NCI-H2196 treated with DMSO at 0.1 percent for 48 hours (cell line): ENCODE measurements around the gene SV2C.
A peak's percentile ranks its signal among the peaks of the same experiment; 100 is the strongest.

ENCODE experiments used
- DNase-seq: peaks from one replicate; lab custom pipeline; 2025; ENCODE audit not compliant: unreplicated experiment; lab: John Stamatoyannopoulos, UW

Gene SV2C

DNA sequence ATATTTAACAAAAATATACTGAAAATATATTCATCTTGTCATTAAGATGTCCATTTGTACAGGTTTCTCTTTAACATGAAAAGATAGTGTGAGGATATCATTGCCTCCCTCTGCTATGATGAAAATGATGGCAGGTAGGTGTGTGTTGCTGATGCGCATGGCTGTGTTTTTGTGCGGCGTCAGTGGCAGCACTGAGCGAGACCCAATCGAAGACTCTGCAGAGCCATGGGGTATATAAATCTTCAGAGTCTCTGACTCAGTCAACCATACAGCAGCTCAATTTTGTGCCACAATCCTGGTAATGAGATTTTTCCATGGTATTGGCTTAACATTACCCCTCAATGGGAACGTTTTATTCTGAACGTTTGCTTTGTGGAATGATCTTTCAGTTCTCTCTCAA is 166.4 kb downstream of the SV2C start:
- DNase-seq, result no peak

DNA sequence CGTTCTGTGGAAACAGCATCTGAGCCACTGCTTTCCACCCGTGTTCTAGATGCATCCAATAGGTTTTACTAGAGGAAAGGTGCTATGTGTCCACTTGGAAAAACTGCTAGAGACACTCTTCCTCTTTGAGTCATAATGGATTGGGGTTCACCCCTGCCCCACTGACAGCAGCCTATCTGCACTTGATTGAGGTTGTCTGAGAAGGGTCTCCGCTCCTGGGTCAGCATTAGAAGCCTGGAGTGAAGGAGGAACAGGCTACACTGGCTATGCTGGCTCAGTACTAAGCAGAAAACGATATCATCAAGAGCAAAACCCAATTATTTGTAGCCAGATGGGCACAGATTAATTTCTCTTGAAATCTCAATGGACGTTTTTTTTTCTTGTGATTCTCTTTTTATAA is 167.3 kb downstream of the SV2C start:
- DNase-seq, result no peak

DNA sequence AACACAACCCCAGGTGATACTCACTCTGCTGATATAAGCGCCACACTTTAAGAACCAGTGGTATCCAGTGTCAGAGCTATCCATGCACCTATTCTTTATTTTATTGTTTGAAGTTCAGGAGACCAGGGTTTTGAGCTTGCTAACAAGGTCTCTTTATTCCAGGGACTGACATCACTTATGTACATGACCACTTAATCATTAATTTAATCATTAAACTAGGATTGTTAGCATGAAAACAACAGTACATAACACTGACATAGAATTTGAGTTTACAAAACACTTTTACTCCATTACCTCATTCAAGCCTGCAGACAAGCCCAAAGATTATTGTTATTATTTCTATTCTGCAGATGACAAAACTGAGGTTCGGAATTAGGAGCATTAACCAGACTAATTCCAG is 168.5 kb downstream of the SV2C start:
- no peak for DNase-seq

DNA sequence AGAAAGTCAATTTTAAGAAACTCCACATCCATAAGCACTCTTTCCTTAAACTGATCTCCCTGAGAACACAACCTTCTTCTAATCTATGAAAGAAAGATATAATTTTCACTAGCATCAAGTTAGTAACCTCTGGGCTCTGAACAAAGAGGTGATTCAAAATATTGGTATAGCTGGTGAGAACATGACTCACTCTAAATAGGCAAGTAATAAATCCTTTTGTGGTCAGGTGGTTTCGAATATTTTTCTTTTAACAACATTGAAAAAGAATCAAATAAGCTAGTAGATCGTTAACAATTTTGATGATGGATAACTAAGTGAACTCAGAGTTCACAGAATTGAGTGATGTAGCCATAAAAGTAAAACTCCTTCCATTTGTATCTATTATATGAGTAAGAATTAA is 169.3 kb downstream of the SV2C start:
- no peak for DNase-seq

DNA sequence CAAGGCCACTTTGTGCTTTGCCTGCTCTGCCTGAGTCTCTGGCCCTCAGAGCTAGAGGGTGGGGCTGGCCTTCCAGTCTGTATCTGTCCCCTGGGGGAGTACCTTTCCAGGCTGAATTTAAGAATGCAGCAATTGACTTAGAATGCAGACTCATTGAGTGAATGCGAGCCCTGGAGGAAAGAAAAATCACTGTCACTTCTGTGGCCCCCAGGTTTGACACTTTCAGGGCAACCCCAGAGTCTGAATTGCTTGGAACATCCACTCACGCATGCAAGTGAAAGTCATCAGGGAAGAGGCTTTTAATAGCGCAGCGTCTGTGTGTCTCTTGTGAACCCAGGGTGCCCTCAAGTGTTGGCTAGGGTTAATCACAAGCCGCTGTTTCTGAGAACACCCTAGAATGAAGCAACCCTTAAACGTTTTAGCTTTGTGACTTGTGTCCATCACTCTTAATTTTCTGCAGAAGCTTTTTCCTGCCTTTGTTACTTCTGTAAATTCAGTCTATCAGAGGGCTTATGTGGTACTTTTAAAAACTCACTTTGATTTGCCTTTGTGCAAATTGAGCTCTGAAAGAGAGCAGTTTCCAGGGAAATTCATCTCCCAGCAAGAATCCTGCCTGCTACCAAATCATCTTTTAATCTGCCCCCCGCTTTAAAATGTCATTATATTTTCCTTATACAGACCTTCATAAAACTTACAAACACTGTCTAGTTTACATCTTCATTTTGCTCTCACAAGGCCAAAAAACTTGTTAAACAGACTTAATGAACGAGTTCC is 173.1 kb downstream of the SV2C start:
- DNase-seq, result peak; percentile 5

DNA sequence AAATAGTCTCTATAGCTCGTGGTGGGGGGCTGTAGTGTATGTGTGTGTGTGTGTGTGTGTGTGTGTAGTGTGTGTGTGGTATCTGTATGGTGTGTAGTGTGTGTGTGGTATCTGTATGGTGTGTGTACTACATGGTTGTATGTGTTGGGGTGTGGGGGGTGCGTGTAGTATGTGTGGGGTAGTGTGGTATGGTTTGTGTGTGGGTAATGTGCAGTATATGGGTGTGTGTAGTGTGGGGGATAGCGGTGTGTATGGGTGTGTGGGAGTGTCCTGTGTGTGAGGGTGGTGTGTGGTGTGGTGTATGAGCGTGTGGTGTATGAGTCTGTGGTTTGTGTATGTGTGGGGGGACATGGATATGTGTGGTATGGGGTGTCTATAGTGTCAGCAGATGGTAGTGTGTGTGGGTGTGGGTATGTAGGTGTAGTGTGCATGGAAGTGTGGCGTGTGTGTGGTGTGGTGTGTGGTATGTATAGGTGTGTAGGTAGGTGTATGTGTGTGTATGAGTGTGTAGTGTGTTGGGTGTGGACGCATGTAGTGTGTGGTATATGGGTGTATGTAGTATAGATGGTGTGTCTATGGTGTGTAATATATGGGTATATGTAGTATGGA is 174.1 kb downstream of the SV2C start:
- DNase-seq, result no peak

DNA sequence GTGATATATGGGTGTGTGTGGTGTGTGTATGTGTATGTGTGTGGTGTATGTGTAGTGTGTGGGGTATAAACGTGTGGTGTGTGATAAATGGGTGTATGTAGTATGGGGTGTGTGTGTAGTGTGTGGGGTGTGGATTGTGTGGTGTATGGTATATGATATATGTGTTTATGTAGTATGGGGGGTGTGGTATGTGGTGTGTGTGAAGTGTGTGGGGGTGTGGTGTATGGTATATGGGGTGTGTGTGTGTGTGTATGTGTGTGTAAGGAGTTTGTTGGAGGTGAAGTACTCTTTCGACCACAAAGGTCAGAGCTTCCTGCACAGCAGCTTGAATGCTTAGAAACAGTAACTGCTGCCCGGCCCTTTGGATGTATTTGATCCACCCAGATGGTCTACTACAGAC is 174.7 kb downstream of the SV2C start:
- no peak for DNase-seq

DNA sequence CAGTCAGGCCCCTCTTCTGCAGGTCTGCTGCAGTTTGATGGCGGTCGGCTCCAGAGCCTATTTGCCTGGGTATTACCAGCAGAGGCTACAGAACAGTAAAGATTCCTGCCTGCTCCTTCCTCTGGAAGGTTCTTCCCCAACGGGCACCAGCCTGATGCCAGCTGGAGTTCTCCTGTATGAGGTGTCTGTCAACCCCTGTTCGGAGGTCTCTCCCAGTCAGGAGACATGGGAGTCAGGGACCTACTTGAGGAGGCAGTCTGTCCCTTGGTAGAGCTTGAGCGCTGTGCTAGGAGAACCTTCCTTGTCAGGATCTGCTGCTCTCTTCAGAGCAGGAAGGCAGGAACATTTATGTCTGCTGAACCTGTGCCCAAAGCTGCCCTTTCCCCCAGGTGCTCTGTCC is 181.5 kb downstream of the SV2C start:
- DNase-seq, result no peak

DNA sequence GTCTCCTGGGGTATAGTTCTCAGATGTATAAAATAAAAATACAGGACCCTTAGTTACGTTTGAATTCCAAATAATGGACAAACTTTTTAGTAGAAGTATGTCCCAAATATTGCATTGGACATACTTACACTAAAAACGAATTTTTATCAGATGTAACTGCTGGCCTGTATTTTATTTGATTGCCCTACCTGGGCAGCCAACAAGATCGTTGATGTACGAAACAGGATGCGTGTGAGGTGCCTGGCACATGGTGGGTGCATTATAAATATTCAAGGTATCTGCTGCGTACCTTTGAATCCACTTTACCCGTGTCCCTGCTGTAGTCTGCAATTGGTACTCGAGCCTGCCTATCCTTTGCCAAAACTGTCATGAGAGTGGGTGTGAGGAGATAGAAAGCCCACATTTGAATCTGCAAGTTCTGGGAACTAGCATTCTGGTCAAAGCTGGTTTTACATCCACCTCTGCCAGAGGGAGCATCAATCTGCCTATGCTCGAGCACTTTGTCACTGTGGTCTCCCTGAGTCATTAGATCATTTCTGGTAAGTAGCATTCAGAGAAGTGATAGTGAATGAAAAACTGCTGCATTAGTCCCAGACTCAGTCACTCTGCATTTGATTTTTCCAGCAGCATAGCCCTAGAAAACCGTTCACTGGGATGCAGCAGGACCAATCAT is 186.2 kb downstream of the SV2C start:
- no peak for DNase-seq

DNA sequence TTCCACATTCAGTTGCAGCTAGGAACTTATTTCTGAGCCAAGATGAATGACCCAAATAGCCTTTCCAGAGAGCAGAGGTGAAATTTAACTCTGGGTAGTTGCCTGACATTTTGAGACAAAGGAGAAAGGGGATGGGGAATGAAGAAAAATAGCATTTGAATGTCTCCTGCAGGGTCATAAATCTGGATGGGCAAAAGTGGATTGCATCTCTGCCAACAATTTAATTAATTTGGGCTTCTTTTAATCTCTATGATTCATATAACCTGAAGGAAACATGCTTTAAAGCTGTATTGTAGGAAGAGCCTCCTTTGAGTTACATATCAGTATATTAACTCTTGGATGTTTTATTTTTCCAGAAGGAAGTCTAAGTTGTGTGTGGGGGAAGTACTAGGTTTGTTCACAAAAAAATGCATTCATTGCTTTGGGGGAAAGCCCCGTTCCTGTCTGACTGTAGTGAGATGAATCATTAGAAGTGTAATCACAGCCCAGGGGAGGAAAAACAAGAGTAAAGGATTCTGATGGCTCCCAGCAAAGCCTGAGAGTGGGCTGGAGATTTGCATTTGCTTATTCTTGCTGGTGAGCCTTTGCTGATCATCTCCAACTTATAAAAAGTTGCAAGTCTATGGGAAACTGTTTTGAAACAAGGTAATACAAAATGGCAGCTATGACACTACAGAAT is 186.9 kb downstream of the SV2C start:
- DNase-seq, result no peak

DNA sequence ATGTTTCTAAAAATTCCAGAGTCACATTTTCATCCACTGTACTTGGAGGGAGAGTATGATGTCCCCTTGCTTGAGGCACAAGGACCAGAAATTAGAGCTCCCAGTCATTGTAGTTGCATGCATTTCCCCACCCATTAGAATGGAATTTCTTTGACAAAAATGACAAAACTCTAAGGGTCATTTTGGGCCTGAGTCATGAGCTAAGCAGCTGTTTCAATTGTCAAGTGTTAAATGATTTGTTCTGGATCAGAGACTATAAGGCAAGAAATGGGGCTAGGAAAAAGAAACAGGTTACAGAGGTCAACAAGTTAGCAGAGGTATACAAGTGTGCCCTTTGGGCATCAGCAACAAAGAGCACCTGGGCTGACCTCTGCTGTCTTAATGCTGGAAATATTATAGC is 188.7 kb downstream of the SV2C start:
- no peak for DNase-seq

DNA sequence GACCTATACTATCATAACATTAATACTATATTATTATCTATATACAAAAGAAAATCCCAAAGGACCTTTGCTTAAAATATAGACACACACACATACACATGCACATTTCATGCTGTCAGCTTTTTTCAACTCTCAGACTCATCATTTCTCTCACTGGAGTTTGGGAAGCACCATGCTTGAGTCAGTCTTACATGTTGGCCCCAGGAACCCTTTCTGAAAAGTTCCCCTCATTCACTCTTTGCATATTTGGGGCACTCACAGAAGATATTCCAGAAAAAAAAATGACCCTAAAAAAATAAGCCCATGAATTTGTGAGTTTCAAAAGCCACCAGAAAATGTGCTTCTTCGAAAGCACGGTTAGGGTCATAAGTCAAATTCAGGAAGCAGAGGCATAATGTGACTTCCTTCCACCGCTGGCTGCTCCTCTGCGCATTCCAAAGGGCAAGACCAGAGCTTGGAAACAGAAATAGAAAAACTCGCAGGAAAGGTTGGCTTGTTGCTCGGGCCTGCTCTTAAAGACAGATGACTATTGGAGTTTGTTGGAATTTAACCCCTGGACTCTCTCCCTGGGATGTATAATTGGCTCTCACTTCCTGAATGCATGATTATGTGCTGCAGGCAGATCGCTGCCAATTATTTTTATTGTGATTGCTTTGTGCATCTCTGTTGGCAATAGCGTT is 190.2 kb downstream of the SV2C start:
- DNase-seq, result no peak

DNA sequence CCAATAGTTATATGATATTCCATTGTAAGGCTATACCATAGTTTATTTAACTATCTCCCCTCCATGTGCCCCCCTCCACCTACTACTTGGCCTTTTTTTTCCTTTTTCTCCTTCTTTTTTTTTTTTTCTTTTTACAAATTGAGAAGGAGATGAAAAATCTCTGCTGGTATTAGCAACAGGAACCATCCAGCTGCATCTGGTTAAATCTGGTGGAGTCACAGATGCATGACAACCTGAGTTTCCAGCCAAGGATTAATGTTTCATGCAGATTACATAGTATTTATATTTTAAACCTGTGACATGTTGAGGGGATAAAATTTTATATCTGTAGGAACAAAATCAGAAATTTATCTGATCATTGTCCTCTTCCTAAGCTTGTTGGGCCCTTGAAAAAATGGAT is 191.4 kb downstream of the SV2C start:
- no peak for DNase-seq

DNA sequence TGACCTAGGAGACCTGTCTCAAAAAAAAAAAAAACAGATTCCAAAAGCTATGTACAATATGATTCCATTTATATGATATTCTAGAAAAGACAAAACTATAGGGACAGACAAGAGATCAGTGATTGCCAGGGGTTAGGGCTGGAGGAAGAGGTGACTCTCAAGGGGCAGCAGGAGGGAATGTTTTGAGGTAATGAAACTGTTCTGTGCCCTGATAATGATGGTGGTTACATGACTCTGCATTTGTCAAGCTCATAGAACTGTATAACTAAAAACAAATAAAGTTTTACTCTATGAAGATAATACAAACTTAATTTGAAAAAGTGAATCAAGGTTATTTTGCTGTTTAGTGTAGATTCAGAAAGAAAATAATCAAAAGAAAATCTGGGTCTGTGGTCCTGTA is 194.6 kb downstream of the SV2C start:
- no peak for DNase-seq

DNA sequence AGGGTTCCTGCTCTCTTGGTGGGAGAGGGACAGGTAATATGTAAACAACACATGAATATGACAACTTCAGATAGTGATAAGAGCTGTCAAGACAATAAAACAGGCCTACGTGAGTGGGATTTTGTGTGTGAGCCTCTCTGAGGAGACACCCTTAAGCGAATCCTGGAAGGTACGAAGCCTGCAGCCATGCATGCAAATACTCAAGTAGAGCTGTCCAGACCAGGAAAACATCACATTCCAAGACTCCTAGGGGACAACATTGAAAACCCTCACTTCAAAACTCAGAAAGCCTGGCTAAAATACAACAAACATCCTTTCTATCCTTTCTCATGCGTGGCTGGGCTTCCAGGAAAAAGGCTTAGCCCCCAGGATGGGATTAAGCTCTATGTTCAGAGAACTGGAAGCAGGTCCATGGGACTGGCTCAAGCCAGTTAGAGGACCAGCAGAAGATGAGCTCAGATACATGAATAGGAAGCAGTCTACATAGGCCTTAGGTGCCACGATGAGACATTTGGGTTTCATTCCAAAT is 195.1 kb downstream of the SV2C start:
- no peak for DNase-seq

DNA sequence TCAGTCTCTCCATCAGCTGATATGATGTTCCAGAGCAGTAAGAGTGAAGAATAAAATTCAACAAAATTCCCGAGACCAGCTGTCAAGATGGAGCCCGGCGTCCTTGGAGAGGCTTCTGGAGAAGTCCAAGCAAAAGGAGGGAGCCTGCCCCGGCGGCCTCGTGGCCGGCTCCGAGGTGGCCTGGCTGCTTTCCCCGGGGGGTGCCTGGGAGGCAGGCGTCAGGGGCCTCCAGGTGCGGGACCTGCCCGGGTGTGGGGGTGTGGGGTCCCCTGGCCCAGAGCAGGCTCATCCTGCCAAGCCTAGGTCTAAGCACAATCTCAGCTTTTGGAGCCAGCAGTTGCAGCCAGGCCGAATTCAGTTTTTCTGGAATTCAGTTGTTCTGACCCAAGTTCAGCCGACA is 197.3 kb downstream of the SV2C start:
- DNase-seq, result no peak

DNA sequence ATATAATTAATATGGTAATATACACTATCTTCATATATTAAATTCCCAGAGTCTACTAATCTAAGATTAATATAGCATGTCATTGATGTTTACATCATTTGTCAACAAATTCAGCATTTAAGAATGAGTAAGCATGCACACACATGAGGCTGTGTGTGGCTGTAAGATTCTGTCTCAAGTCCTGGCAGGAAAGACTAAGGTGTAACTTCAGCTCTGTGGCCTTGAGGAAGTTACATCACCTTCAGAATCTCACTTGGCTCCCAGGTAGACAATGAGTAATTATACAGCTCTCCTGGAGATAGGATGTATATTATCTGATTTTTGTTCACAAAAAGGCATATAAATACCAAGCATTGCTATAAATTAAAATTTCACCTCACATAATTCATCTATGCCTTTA is 200.5 kb downstream of the SV2C start:
- no peak for DNase-seq

DNA sequence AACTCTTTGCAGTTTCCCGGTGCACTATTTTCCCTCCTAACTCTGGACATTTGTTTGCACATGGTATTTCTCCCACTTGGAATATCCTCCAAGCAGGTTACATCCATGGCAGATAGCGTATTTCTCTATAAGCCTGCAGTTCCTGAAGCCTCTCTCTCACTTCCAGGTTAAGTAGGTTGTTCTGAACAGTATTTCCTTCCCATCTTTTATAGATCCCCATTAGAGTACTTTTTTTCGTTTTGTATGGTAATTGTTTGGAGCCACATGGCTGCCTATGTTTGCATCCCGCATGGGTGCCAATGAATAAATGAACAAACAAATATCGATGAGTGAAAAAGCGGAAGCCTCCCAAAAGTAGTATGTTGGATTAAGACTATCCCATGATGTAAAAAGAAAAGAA is 206.5 kb downstream of the SV2C start:
- DNase-seq, result no peak

DNA sequence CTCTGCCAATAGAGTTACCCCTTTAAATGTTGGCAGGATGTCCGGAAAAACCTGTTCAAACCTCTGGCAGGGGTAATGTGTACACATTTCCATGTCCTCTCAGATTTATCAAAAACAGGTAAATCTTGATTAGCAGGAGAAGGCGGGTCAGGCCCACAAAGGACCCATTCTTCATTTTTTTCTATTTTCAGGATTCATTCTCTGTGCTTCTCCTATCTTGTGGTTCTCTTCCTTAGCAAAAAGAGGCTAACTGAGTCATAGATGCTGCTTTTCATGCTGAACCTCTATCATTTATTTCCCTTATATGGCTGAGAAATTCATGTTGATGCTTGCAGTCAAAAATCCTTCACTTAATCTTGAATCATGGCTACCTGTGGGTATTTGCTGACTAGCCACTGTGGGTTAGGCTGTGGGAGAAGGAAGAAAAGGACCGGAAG is 207.2 kb downstream of the SV2C start:
- no peak for DNase-seq

DNA sequence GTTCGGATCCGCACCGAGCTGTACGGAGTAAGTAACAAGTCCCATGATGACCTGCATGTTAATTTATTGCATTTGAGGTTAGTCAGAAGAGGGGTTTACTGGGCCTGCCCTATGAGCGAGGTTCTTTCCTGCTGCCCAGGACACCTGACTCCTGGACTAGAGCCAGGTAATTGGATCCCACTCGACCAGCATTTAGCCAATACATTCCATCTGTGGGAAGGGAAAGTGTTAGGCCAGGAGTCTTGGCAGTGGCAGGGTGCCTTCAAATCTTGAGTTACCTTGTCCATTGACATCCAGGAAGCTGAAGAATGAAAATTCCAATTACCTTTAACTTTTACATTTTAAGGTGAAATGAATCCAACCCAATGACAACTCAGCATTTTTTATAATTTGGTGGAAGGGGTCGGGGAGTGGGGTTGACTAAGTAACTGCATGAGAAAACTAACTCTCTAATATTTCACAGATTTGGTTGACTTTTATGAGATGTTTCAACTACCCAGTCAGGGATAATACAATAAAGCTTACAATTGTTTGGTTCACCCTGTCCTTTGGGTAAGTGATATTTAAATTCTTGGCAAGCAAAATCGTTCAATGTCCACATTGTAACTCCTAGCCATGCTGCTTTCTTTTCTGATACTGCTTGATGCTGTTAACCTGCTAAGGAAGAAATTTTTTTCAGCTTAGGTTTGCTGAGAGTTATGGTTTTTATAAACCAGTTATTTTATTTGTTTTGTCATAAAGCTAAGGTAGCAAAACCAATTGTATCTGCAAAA is 208.3 kb downstream of the SV2C start:
- DNase-seq, result no peak
